Heart left ventricle (tissue), 16 donors: ENCODE measurements around the gene AP5B1. TPM values are rescaled to one million over a fixed set of nuclear protein-coding genes. Genes with fewer than 3 reads are reported as not detected.

ENCODE experiments used
- ATAC-seq, 4 donors: fragments of 200-7000 bp; cut with Tn5 transposase; one replicate each; pipeline ENCODE4 v1.9.1; 2020 to 2022; ENCODE audit warnings: moderate library complexity in 4 of 4, mild to moderate bottlenecking in 3 of 4, moderate number of reproducible peaks in 1 of 4
- DNase-seq, 5 donors: peaks; one replicate each; pipeline ENCODE4 v3.0.0-alpha.2; 2020
- H3K27ac ChIP-seq, 12 donors: fragments of 200-600 bp; sonication (generic) in 4 of 12; one replicate each; pipeline versions ENCODE4 v1.5.0 to v1.8.0; 2016 to 2022; ENCODE audit warnings: mild to moderate bottlenecking in 2 of 12
- H3K27me3 ChIP-seq, 9 donors: fragments of 200-600 bp; sonication (generic) in 2 of 9; one replicate each; pipeline versions ENCODE4 v1.5.1 to v1.8.0; 2016 to 2022; ENCODE audit warnings: mild to moderate bottlenecking in 3 of 9
- H3K36me3 ChIP-seq, 9 donors: fragments of 200-600 bp; sonication (generic) in 2 of 9; one replicate each; pipeline versions ENCODE4 v1.5.0 to v1.8.0; 2018 to 2022; ENCODE audit warnings: mild to moderate bottlenecking in 2 of 9
- H3K4me1 ChIP-seq, 12 donors: fragments of 200-600 bp; sonication (generic) in 4 of 12; one replicate each; pipeline versions ENCODE4 v1.5.0 to v1.8.0; 2016 to 2022; ENCODE audit warnings: mild to moderate bottlenecking in 3 of 12
- H3K4me3 ChIP-seq, 12 donors: fragments of 200-600 bp; sonication (generic) in 4 of 12; one replicate each; pipeline versions ENCODE4 v1.5.0 to v1.8.0; 2017 to 2022; ENCODE audit warnings: mild to moderate bottlenecking in 9 of 12, moderate library complexity in 4 of 12
- H3K9me3 ChIP-seq, 12 donors: fragments of 200-600 bp; sonication (generic) in 4 of 12; one replicate each; pipeline versions ENCODE4 v1.5.0 to v1.8.0; 2016 to 2022; ENCODE audit warnings: mild to moderate bottlenecking in 1 of 12
- POLR2A ChIP-seq, 2 donors: fragments of 450-650 bp; IDR thresholded peaks; one replicate each; pipeline ENCODE4 v1.6.1; 2017; ENCODE audit warnings: antibody characterized with exemption in 2 of 2, mild to moderate bottlenecking in 2 of 2, moderate library complexity in 2 of 2
- WGBS, 4 donors: extraction: QIAGEN DNeasy Blood & Tissue Kit in 2 of 4; methylation state at CpG; one replicate each; pipeline versions ENCODE4 v1.1.5 to v1.1.7; 2013 to 2018; 5-methylcytosine and 5-hydroxymethylcytosine counted together
- intact Hi-C, 10 donors: fragments of 100-400 bp; cut with DNase I; formaldehyde crosslinking; loops; one replicate each; pipeline versions ENCODE4 v1.11.1 to v1.14.2; 2022
- polyA plus RNA-seq, 2 donors: library from polyadenylated mRNA; stranded (reverse); fragments of 200-250 nt; gene quantifications; one replicate each; pipeline ENCODE4 v1.2.3, GENCODE V29; 2013
- total RNA-seq, 9 donors: library from RNA; depleted of rRNA in 2 of 9; stranded (reverse); fragments of >200 nt in 2 of 9; fragmentation: NEBNext Ultra II Directional in 3 of 9; extraction: Animal tissue kit (Norgen Biotek cat#: 25700) in 3 of 9; gene quantifications; one replicate each; pipeline versions ENCODE4 v1.1.0 to v1.2.4, GENCODE V29; 2016 to 2023
- TF ChIP-seq, protein P1 (sequence below), 12 donors: fragments of 200-600 bp; sonication (generic) in 4 of 12; IDR thresholded peaks; one replicate each; pipeline versions ENCODE4 v1.5.0 to v1.8.0; 2018 to 2022; ENCODE audit warnings: antibody characterized with exemption in 12 of 12, mild to moderate bottlenecking in 5 of 12
- donor health status: ischemic (EF 13 %, LVEDD 7.1; RV severe dilation, severe dysfunction).
- donor health status: healthy with polysubstance abuse.
- donor health status: DM: no; HTN: yes; CAD: no.
- donor health status: DM: no; HTN: no; CAD: no.
- donor health status: ischemic (EF 25% LVEDD 6.9; RV normal size, moderate dysfunction).
- donor health status: ischemic (EF 25% LVEDD 5.7; RV mildly dilated, moderate dysfunction).
- donor health status: healthy.
- donor health status: DM: yes; HTN: yes; CAD: no.
- donor health status: ischemic (EF 35%, LVEDD 5.7; RV mildly dilated, moderate dysfunction).
- donor health status: nonischemic (EF 11% LVEDD 7.7; RV severe dilation, severe dysfunction).
- donor health status: DM: yes; HTN: yes; CAD: no.
- donor health status: PGD.
- donor health status: ischemic (EF 29% LVEDD 5.4; RV normal size, mild dysfunction).
- donor health status: nonischemic (EF 23%, LVEDD 6.1; RV moderate dilation, normal function).

Gene AP5B1
- total and polyA plus RNA-seq, 11 donors: 4.4 to 17.7 (median 8.7) TPM

DNA sequence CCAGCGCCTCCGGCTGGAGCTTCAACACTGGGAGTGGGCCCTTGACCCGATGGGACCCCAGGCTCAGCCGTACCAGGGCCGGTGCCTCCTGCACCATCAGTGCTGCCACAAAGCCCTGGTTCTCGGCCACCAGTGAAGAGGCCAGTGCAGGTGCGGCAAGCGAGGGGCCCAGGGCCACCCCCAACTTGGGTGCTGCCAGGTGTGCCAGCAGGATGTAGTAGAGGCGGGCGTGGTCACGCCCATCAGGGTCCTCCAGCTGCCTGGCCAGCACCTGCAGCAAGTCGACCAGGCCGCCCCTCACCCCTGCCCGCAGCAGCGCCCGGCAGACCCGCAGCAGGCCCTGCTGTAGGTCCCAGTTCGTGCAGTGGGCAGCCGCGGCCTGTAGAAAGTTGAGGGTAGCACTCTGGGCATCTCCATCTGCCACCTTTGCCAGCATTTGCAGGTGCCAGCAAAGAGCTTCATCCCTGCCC lies 2.3 kb downstream of the AP5B1 start:
- DNase-seq: no peak
- Histone ChIP-seq H3K27ac (no peak overlapping the region), H3K9me3 (no peaks in the 10 kb centered on the region), H3K36me3 (peaks cover 0 to 32% (median 23%) of the 10 kb centered on the region in 9 donors), H3K4me3 (no peak overlapping the region), H3K27me3 (no peaks in the 10 kb centered on the region), H3K4me1 (peaks cover 0 to 68% (median 12%) of the 10 kb centered on the region in 12 donors)
- WGBS, 4 donors: 93 to 97% (median 96%) methylated on average over 13 to 20 of the region's 20 CpGs
- TF ChIP-seq, protein P1, sequence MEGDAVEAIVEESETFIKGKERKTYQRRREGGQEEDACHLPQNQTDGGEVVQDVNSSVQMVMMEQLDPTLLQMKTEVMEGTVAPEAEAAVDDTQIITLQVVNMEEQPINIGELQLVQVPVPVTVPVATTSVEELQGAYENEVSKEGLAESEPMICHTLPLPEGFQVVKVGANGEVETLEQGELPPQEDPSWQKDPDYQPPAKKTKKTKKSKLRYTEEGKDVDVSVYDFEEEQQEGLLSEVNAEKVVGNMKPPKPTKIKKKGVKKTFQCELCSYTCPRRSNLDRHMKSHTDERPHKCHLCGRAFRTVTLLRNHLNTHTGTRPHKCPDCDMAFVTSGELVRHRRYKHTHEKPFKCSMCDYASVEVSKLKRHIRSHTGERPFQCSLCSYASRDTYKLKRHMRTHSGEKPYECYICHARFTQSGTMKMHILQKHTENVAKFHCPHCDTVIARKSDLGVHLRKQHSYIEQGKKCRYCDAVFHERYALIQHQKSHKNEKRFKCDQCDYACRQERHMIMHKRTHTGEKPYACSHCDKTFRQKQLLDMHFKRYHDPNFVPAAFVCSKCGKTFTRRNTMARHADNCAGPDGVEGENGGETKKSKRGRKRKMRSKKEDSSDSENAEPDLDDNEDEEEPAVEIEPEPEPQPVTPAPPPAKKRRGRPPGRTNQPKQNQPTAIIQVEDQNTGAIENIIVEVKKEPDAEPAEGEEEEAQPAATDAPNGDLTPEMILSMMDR (IDR thresholded peaks at IDR 0.05): no peak
- TF ChIP-seq POLR2A (IDR thresholded peaks at IDR 0.05): no peak
- no peak for ATAC-seq
- intact Hi-C loops: loop anchor here in 6 of 10 donors (2.0 to 10.0 kb wide), 7 partner anchors 34 to 209 kb away; partner anchors contain the start of genes KAT5 (in 1 of the 6), MAP3K11 (in 1 of the 6) and PCNX3 (in 1 of the 6)

- Histone ChIP-seq H3K9me3 (no peaks in the 10 kb centered on the region), H3K27me3 (no peaks in the 10 kb centered on the region), H3K4me1 (peaks cover 0 to 68% (median 12%) of the 10 kb centered on the region in 12 donors), H3K36me3 (peaks cover 0 to 32% (median 23%) of the 10 kb centered on the region in 9 donors), H3K4me3 (no peak overlapping the region), H3K27ac (no peak overlapping the region)
- WGBS, 4 donors: 87 to 93% (median 92%) methylated on average over 18 to 23 of the region's 23 CpGs
- TF ChIP-seq, protein P1 (IDR thresholded peaks at IDR 0.05): no peak
- no peak for TF ChIP-seq POLR2A (IDR thresholded peaks at IDR 0.05)
- no peak for DNase-seq
- no peak for ATAC-seq
- intact Hi-C loops: loop anchor here in 6 of 10 donors (2.0 to 10.0 kb wide), 7 partner anchors 34 to 209 kb away; partner anchors contain the start of genes KAT5 (in 1 of the 6), MAP3K11 (in 1 of the 6) and PCNX3 (in 1 of the 6)
Measured at GRCh38 chr11:65777821-65778361, 2.9 kb downstream of the AP5B1 start.

DNA sequence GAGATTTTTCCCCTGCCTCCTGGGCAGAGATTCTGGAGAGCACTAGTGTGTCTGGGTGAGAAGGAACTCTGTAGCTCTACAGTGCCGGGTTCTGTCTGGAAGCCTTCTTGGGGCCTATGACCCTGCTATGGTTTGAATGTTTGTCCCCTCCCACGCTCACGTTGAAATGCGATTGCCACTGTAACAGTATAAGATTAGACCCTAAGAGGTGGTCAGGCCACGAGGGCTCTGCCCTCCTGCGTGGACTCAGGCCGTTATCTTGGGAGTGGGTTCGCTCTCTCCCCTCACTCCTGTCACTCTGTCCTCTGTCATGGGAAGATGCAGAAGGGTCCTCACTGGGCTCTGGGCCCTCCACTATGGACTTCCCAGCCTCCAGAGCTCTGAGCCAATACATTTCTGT lies 3.5 kb downstream of the AP5B1 start:
- H3K36me3 ChIP-seq: peaks cover 0 to 32% (median 23%) of the 10 kb centered on the region in 9 donors
- H3K4me1 ChIP-seq: peaks cover 0 to 68% (median 12%) of the 10 kb centered on the region in 12 donors
- DNase-seq: no peak
- no peaks in the 10 kb centered on the region for H3K27me3 ChIP-seq
- H3K4me3 ChIP-seq: no peak overlapping the region
- intact Hi-C loops: loop anchor here in 5 of 10 donors (5.0 to 10.0 kb wide), 6 partner anchors 35 to 210 kb away; partner anchors contain the start of genes KAT5 (in 1 of the 5), MAP3K11 (in 1 of the 5) and PCNX3 (in 1 of the 5)
- peak overlapping the region in 1 of 12 donors; percentile 82 for H3K27ac ChIP-seq
- WGBS, 4 donors: 81 to 89% (median 85%) methylated on average over 8 of the region's 8 CpGs
- TF ChIP-seq POLR2A (IDR thresholded peaks at IDR 0.05): no peak
- TF ChIP-seq, protein P1 (IDR thresholded peaks at IDR 0.05): no peak
- ATAC-seq: no peak
- no peaks in the 10 kb centered on the region for H3K9me3 ChIP-seq

GRCh38 chr11:65776710-65777141 lies 4.0 kb downstream of the AP5B1 start:
- 92 to 93% (median 92%) methylated on average over 8 of the region's 8 CpGs for WGBS, 4 donors
- Histone ChIP-seq H3K27me3 (no peaks in the 10 kb centered on the region), H3K9me3 (no peaks in the 10 kb centered on the region), H3K4me3 (no peak overlapping the region), H3K27ac (peak overlapping the region in 1 of 12 donors; percentile 82), H3K4me1 (peaks cover 0 to 68% (median 12%) of the 10 kb centered on the region in 12 donors), H3K36me3 (peaks cover 0 to 32% (median 23%) of the 10 kb centered on the region in 9 donors)
- TF ChIP-seq POLR2A (IDR thresholded peaks at IDR 0.05): no peak
- no peak for ATAC-seq
- intact Hi-C loops: loop anchor here in 5 of 10 donors (5.0 to 10.0 kb wide), 6 partner anchors 36 to 211 kb away; partner anchors contain the start of genes KAT5 (in 1 of the 5), MAP3K11 (in 1 of the 5) and PCNX3 (in 1 of the 5)
- no peak for DNase-seq
